Keratinocyte (primary cell): ENCODE data around the gene CRYBA2. TPM values are rescaled to one million over a fixed set of nuclear protein-coding genes. Genes with fewer than 3 reads are reported as not detected.

Experiments used
- DNase-seq: peaks from one replicate; pipeline ENCODE4 v3.0.0-alpha.2; 2011; ENCODE audit warnings: low read depth, missing footprints, low spot score
- FAIRE-seq: peaks from 2 replicates; lab custom pipeline; 2011; peaks lifted over from hg19 to GRCh38; lab: Jason Lieb, UNC
- H2AFZ ChIP-seq: 2 replicates; pipeline ENCODE4 v1.6.0; 2012; ENCODE audit warnings: low read length, control low read depth, inconsistent platforms; ENCODE audit not compliant: control insufficient read depth
- H3K27ac ChIP-seq: 2 replicates; pipeline ENCODE4 v1.5.1; 2011; ENCODE audit warnings: low read length; ENCODE audit not compliant: control insufficient read depth, insufficient read depth
- H3K27me3 ChIP-seq: 3 replicates; pipeline ENCODE4 v1.6.0; 2011; ENCODE audit warnings: low read length; ENCODE audit not compliant: control insufficient read depth, insufficient read depth; ENCODE audit errors: extremely low read depth
- H3K36me3 ChIP-seq, 2 experiments: 2 replicates in 1 of 2; 3 replicates in 1 of 2; pipeline ENCODE4 v1.5.1; 2011; ENCODE audit warnings: low read length in 2 of 2, mild to moderate bottlenecking in 1 of 2; ENCODE audit not compliant: control insufficient read depth in 2 of 2, insufficient read depth in 2 of 2; ENCODE audit errors: extremely low read depth in 1 of 2
- H3K4me1 ChIP-seq: 3 replicates; pipeline ENCODE4 v1.5.1; 2011; ENCODE audit warnings: low read length; ENCODE audit not compliant: control insufficient read depth, insufficient read depth; ENCODE audit errors: extremely low read depth
- H3K4me2 ChIP-seq: 3 replicates; pipeline ENCODE4 v1.6.0; 2011; ENCODE audit warnings: low read depth, low read length; ENCODE audit not compliant: control insufficient read depth, insufficient read depth; ENCODE audit errors: extremely low read depth
- H3K4me3 ChIP-seq, 3 experiments: fragments of 200-600 bp in 1 of 3; sonication (generic) in 1 of 3; 2 replicates in 2 of 3; 3 replicates in 1 of 3; pipeline ENCODE4 v1.5.1; 2011 to 2016; ENCODE audit warnings: low read length in 3 of 3, mild to moderate bottlenecking in 3 of 3, control low read depth in 2 of 3, inconsistent platforms in 1 of 3, low read depth in 1 of 3, mixed read lengths in 1 of 3, mixed run types in 1 of 3, moderate library complexity in 1 of 3; ENCODE audit not compliant: control insufficient read depth in 2 of 3, insufficient read depth in 2 of 3; ENCODE audit errors: extremely low read depth in 1 of 3
- H3K79me2 ChIP-seq: 2 replicates; pipeline ENCODE4 v1.6.0; 2012; ENCODE audit warnings: low read length; ENCODE audit not compliant: control insufficient read depth, insufficient read depth
- H3K9ac ChIP-seq: 3 replicates; pipeline ENCODE4 v1.6.0; 2011; ENCODE audit warnings: low read length; ENCODE audit not compliant: control insufficient read depth, insufficient read depth; ENCODE audit errors: extremely low read depth
- H3K9me1 ChIP-seq: 3 replicates; pipeline ENCODE4 v1.6.0; 2011; ENCODE audit warnings: low read length; ENCODE audit not compliant: control insufficient read depth, insufficient read depth; ENCODE audit errors: extremely low read depth
- H3K9me3 ChIP-seq: 2 replicates; pipeline ENCODE4 v1.5.1; 2012; ENCODE audit warnings: low read depth, low read length; ENCODE audit not compliant: control insufficient read depth
- H4K20me1 ChIP-seq: 3 replicates; pipeline ENCODE4 v1.6.0; 2011; ENCODE audit warnings: low read length; ENCODE audit not compliant: control insufficient read depth, insufficient read depth; ENCODE audit errors: extremely low read depth
- EZH2 ChIP-seq: IDR thresholded peaks from one replicate; pipeline ENCODE4 v1.6.1; 2012; ENCODE audit warnings: inconsistent platforms, mild to moderate bottlenecking, low read length, moderate library complexity
- dilution Hi-C: fragments of 300-500 bp; cut with MboI; formaldehyde crosslinking; loops from one replicate; pipeline ENCODE4 v1.7.0; 2020; ENCODE audit warnings: low sequenced_read_pairs; ENCODE audit not compliant: extremely low pct_ligation_motif_present
- polyA plus RNA-seq, 5 experiments: library from polyadenylated mRNA; depleted of rRNA in 3 of 5; stranded (reverse) in 3 of 5; stranded (forward) in 1 of 5; unstranded in 1 of 5; fragments of >200 nt; gene quantifications; 1 replicate in 1 of 5; 2 replicates in 3 of 5; 3 replicates in 1 of 5; pipeline versions ENCODE4 v1.2.1 to v1.2.3, GENCODE V29; 2011 to 2012; ENCODE audit warnings: missing spikeins in 2 of 5, low read depth in 1 of 5, low replicate concordance in 1 of 5
- TF ChIP-seq, protein P1 (sequence below), 3 experiments: IDR thresholded peaks in 1 of 3; conservative IDR thresholded peaks in 1 of 3; optimal IDR thresholded peaks in 1 of 3; 2 replicates in 2 of 3; 3 replicates in 1 of 3; pipeline versions ENCODE3 to v1.5.1; 2011; ENCODE audit warnings: low read length in 3 of 3, mild to moderate bottlenecking in 3 of 3, moderate library complexity in 2 of 3, control low read depth in 1 of 3, inconsistent platforms in 1 of 3; ENCODE audit not compliant: insufficient read depth in 2 of 3; ENCODE audit errors: extremely low read depth in 1 of 3

CRYBA2 gene
- polyA plus RNA-seq, 1 donor (not counting 4 experiments of a cell fraction or from before 2014, with no cell fraction given) = not detected

DNA sequence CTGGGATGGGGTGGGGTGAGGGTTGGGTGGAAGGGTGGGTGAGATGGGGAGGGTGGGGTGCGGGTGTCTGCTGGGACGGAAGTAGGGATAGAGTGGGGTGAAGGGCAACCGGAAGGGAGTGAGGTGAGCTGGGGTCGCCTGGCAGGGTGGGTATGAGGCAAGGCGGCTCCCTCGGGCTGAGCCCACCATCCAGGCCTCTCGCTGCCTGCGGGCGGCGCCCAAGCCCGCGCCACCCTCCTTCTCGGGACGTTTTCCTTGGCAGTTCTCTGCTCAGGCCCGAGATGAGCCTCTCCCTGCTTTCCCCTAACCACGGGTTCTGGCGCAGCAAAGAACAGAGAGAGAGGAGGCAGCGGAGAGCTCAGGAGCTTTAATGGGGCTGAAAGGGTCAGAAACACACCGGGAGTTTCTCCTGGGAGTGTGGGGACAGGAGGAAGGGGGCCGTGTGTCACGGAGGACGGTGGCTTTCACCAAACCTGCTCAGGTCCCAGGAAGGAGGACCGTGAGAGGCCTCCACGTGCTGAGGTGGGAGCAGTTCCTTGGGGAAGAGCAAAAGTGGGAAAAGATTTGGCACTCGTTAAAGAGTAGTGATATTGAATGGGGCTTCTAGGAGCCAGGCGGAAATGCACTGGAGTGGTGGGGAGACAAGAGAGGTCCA lies 12.4 kb downstream of the CRYBA2 start:
- Histone ChIP-seq H3K4me3 (no peak overlapping the region), H3K9me1 (no peaks in the 10 kb centered on the region), H3K9me3 (no peaks in the 10 kb centered on the region), H3K27me3 (peaks cover 75% of the 10 kb centered on the region), H3K36me3 (no peaks in the 10 kb centered on the region), H3K27ac (no peak overlapping the region), H2AFZ (no peak overlapping the region), H3K9ac (no peak overlapping the region), H3K4me1 (peaks cover 4% of the 10 kb centered on the region), H4K20me1 (no peaks in the 10 kb centered on the region), H3K79me2 (no peaks in the 10 kb centered on the region), H3K4me2 (peak overlapping the region; percentile 37)
- DNase-seq (no peak), FAIRE-seq (no peak)
- dilution Hi-C loops = no loop called here
- TF ChIP-seq, protein P1, sequence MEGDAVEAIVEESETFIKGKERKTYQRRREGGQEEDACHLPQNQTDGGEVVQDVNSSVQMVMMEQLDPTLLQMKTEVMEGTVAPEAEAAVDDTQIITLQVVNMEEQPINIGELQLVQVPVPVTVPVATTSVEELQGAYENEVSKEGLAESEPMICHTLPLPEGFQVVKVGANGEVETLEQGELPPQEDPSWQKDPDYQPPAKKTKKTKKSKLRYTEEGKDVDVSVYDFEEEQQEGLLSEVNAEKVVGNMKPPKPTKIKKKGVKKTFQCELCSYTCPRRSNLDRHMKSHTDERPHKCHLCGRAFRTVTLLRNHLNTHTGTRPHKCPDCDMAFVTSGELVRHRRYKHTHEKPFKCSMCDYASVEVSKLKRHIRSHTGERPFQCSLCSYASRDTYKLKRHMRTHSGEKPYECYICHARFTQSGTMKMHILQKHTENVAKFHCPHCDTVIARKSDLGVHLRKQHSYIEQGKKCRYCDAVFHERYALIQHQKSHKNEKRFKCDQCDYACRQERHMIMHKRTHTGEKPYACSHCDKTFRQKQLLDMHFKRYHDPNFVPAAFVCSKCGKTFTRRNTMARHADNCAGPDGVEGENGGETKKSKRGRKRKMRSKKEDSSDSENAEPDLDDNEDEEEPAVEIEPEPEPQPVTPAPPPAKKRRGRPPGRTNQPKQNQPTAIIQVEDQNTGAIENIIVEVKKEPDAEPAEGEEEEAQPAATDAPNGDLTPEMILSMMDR (optimal IDR thresholded peaks at IDR 0.05 in 1 of 3, IDR thresholded peaks at IDR 0.05 in 1 of 3, conservative IDR thresholded peaks at IDR 0.05 in 1 of 3; ENCODE audit: extremely low read depth in 1 of 3, insufficient read depth in 2 of 3, low read length in 3 of 3) = peak in 2 of 3 experiments; percentile 5 to 26
- peak; percentile 100 for TF ChIP-seq EZH2

DNA sequence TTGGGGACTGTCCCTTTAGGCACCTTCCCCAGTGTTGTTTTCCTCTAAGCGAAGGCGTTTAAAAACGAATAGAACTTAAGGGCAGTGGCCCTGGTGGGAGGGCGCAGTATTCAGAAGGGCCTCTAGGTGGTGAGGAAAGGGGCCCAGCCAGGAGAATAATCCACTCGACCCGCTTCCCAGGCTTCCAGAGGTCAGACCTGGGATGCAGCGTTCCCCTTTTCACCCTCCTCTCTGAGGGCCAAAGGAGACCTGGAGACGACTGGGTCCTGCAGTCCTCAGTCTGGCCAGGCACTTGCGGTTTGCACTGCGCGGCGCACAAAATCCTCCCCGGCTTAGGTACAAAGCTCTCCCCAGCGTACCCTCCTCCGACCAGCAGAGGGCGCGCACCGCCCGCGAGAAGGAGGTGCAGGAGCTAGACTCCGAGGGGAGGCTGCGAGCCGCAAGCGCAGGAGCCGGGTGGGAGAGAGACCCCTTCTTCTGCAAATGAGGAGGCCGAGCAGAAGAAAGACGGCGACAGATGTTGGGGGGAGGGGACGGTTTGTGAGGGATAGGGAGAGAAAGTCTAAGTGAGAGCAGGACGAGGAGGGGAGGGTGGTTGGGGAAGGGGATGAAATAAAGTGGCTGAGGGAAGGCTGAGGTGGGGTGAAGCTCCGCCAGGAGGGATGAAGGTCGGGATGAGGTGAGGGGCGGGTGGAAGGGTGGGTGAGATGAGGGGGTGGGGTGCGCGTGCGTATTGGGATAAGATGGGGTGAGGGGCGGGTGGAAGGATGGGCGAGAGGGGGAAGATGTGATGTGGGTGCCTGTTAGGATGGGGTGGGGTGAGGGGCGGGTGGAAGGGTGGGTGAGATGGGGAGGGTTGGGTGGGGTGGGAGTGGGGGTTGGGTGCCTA lies 13.1 kb downstream of the CRYBA2 start:
- Histone ChIP-seq H3K79me2 (no peaks in the 10 kb centered on the region), H3K9ac (no peak overlapping the region), H3K9me1 (no peaks in the 10 kb centered on the region), H3K4me2 (peak overlapping the region; percentile 94), H2AFZ (peak overlapping the region; percentile 77), H3K27me3 (peaks cover 72% of the 10 kb centered on the region), H4K20me1 (peaks cover 2% of the 10 kb centered on the region), H3K9me3 (no peaks in the 10 kb centered on the region), H3K27ac (no peak overlapping the region), H3K36me3 (no peaks in the 10 kb centered on the region), H3K4me3 (peak overlapping the region in 2 of 3 experiments; percentile 52 to 65), H3K4me1 (peaks cover 4% of the 10 kb centered on the region)
- no peak for TF ChIP-seq EZH2
- TF ChIP-seq, protein P1 (optimal IDR thresholded peaks at IDR 0.05 in 1 of 3, IDR thresholded peaks at IDR 0.05 in 1 of 3, conservative IDR thresholded peaks at IDR 0.05 in 1 of 3; ENCODE audit: extremely low read depth in 1 of 3, insufficient read depth in 2 of 3, low read length in 3 of 3) = peak; percentile 90 to 96 (median 91)
- DNase-seq (no peak), FAIRE-seq (no peak)
- dilution Hi-C loops = no loop called here
